Muscle of arm (tissue), 12 donors: ENCODE results near the gene PKIG. TPM values are rescaled to one million over a fixed set of nuclear protein-coding genes. Genes with fewer than 3 reads are reported as not detected.
"Not testable (repeated sequence)": the region's sequence is repeated elsewhere in the genome, so short reads cannot be mapped to it uniquely, and the experiment has no call there.

Experiments used
- DNase-seq: peaks from one replicate; pipeline ENCODE4 v3.0.0-alpha.2; 2013
- polyA plus RNA-seq, 12 donors: library from polyadenylated mRNA; unstranded; fragments of 120-200 nt; gene quantifications; one replicate each; pipeline ENCODE4 v1.2.1, GENCODE V29; 2013; ENCODE audit not compliant: insufficient read length in 12 of 12

The PKIG gene
- polyA plus RNA-seq, 12 donors = 37.8 to 59.4 (median 46.1) TPM; not detected in 1

DNA sequence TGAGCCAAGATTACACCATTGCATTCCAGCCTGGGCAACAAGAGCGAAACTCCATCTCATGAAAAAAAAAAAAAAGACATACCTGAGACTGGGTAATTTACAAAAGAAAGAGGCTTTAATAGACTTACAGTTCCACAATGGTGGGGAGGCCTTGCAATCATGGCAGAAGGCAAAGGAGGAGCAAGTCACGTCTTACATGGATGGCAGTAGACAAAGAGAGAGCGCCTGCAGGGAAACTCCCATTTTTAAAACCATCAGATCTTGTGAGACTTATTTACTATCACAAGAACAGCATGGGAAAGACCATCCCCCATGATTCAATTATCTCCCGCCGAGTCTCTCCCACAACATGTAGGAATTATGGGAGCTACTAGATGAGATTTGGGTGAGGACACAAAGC lies 71.8 kb downstream of the PKIG start:
- not testable (repeated sequence) for DNase-seq

DNA sequence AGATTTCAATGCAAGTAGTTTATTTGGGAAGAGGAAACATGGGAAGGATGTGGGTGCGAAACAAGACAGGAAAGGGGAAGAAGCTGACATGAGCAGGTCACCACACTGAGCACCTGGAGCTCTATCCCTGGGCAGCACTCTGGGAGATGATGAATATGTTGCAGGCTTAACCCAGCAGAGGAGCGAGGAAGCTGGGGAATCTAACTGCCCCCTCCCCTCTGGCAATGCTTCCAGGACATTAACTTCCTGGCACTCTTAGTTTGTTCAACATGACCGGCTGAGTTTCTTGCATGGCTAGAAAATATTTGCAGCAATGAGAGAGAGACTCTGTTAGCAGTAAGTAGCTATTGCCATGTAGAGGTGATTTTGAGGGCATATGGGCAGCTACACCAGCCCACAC lies 74.1 kb downstream of the PKIG start:
- DNase-seq = no peak

GRCh38 chr20:44657875-44658274 lies 75.5 kb downstream of the PKIG start:
- DNase-seq = no peak

DNA sequence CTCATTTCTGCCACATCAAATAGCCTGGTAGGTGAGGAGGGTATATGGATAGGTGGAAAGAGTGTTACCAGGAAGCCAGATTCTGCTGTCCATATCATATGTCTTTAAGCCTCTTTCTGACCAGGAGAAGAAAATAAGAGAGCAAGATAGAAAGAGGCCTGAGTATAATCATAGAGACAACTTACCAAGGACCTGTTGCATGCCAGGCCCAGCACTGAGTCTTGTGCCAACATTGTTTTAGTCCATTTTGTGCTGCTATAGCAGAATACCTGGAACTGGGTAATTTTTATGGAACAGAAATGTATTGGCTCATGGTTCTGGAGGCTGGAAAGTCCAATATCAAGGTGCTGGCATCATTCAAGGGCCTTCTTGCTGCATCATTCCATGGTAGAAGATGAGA lies 76.4 kb downstream of the PKIG start:
- DNase-seq = no peak

DNA sequence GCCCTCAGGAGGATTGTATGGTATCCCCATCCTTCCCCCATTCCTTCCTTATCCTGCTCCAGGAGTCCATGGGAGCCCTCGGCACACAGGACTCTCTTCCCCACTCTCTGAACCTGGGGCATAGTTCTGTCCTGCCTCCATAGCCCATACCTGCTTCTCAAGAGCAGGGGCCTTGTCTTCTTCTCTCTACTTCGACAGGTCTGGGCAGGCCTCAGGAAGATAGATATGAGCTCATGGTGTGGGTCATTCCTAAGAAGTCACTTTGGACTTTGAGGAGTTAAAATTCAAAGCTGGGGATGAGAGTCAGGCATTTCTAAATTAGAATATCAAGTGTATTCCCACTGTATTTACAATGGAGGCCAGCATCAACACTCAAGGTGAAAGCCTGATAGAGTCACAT lies 77.6 kb downstream of the PKIG start:
- DNase-seq = no peak

DNA sequence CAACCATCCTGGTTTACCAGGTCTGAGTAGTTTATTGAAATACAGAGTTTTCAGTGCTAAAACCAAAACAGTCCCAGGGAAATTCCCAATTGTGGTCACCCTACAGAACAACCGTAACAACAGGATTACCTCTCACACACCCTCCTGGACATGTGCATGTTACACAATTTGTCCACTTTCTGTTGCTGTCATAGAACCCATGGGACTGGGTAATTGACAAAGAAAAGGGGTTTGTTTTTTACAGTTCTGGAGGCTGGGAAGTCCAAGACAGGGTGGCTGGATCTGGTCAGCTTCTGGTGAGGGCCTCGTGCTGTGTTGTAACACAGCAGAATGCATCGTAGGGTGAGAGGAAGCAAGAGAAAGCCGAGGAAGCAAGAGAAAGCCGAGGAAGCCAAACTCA lies 78.2 kb downstream of the PKIG start:
- no peak for DNase-seq

DNA sequence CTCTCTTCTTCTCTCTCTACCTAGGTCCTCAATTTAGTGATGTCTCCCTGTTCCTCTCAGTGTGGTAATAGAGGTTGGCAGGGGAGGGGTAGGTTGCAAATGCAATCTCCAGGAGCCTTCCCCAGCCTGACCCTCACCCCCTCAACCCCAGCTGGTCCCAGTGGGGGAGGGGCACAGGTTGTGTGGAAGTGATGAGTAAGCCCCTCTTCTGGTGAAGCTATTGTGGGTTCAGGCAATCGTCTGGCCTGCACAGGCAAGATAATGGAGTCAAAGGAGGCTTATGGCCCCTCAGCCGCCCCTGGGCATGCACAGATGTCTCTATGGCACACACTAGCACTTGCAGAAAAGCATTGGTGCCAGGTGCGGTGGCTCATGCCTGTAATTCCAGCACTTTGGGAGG lies 79.9 kb downstream of the PKIG start:
- no peak for DNase-seq

GRCh38 chr20:44664131-44664530 lies 81.8 kb downstream of the PKIG start:
- no peak for DNase-seq

DNA sequence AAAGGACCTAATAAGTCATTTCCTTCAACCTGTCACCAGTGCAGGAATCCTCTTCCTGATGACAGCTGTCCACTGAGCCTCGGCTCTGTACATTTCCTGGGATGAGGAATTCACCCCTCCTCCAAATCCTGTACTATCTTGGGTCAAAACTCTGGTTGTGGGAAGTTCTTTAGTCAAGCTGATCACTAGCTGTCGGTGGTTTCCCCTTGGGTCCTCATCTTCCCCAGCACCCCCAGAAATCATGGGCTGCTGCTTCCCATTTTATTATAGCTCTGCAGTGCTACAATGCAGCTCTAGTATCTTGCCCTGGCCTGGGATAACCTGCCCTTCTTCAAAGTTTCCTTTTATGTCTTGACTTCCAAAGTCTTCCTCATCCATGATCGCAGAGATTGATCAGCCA lies 83.7 kb downstream of the PKIG start:
- DNase-seq = no peak

Other genes starting within 250 kb of the PKIG start
- not detected for gene R3HDML, start 245.5 kb upstream of the PKIG start, polyA plus RNA-seq
- 10 to 100 TPM in 1 of 12 donors, under 1 TPM in 5, not detected in 6; 0.04 to 40.5 (median 0.30) TPM for gene HNF4A, start 226.9 kb upstream of the PKIG start, polyA plus RNA-seq
- gene TTPAL, start 106.7 kb upstream of the PKIG start, polyA plus RNA-seq = 10 to 100 TPM in 2 of 12 donors, 1 to 10 TPM in 9, not detected in 1; 3.9 to 13.7 (median 6.8) TPM
- 10 to 100 TPM in 11 of 12 donors, not detected in 1; 38.1 to 61.1 (median 54.9) TPM for gene SERINC3, start 60.5 kb upstream of the PKIG start, polyA plus RNA-seq
- gene ADA, start 69.1 kb downstream of the PKIG start, polyA plus RNA-seq = 10 to 100 TPM in 2 of 12 donors, 1 to 10 TPM in 9, not detected in 1; 4.1 to 10.7 (median 6.8) TPM
- under 1 TPM in 9 of 12 donors, not detected in 3; 0.07 to 0.32 (median 0.14) TPM for gene CCN5, start 132.8 kb downstream of the PKIG start, polyA plus RNA-seq
- under 1 TPM in 8 of 12 donors, not detected in 4; 0.07 to 0.32 (median 0.14) TPM for gene KCNK15, start 163.3 kb downstream of the PKIG start, polyA plus RNA-seq
- 10 to 100 TPM in 3 of 12 donors, 1 to 10 TPM in 8, not detected in 1; 4.0 to 18.8 (median 8.6) TPM for gene RIMS4, start 228.0 kb downstream of the PKIG start, polyA plus RNA-seq